Cerebellar nuclear complex (tissue), 1 donor: ENCODE measurements around the gene PRELP.
"Not testable (repeated sequence)": the region's sequence is repeated elsewhere in the genome, so short reads cannot be mapped to it uniquely, and the experiment has no call there.

Experiments
- DNase-seq, 2 experiments: peaks; one replicate each; lab custom pipeline; 2025; lab: John Stamatoyannopoulos, UW

Gene PRELP

DNA sequence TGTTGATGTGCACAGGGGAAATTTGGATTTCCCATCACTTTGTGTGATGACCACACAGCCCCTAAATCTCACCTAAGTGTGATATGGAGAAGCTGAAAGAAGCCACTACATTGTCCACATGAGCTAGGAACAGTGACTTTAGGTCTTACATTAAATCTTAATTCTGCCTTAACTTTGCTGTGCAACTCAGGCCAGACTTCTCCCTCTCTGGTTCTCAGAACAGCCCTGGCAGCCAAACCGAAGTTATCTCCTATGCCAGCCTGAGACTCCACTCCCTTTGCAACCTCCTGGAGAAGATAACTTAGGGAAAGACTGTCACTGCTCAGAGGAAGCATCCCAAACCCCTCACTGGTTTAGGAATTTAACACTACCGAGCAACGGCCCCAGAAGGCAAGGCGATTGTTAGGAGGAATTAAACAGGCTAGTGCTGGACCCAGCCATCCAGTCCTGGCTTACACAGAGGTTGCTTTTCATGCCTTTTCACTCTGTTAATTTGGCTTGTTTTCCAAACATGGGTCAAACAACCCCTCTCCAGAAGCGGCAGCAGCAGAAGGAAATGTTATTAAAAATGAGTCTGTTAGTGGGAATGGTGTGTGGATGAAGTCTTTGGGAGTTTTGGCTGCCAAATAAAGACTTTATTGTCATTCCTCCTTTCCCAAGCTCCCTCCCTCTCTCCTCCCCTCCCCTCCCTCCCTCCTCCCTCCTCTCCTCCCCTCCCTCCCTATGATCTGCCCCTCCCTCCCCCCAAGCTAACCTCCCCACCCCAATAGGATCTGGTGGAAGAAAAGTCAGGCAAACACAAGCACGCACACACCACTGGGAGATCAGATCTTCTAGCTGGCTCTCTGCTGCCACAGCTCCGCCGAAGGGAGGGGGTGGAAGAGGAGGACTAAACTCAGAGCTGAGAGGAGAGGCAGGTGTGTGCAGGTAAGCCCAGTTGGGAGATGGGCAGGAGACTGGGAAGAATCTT is at the start of gene PRELP:
Gene PRELP, plus strand, starts transcription at position 795 of the 970 bp plus-strand sequence. CDS start 7,379 bp downstream, outside the sequence.
- DNase-seq, result no peak

DNA sequence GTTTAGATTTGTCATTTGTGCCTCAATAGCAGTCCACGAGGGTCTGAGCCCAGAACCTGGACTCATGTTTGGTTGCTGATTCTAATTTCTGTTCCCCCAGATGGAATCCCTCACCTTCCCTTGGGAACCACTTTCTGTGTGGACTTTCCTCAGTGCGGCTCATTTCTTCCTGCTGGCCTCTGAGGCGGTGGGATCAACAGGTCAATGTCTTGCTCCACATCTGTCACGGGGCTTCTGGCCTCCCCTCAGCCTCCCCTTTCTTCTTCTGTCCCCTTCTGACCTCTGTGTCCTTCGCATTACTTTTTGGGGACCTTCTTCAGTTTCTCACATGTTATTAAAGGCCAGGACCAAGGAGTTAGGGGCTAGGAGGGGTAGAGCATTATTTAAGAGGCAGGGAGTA is 49.2 kb upstream of the PRELP start:
- no peak for DNase-seq

DNA sequence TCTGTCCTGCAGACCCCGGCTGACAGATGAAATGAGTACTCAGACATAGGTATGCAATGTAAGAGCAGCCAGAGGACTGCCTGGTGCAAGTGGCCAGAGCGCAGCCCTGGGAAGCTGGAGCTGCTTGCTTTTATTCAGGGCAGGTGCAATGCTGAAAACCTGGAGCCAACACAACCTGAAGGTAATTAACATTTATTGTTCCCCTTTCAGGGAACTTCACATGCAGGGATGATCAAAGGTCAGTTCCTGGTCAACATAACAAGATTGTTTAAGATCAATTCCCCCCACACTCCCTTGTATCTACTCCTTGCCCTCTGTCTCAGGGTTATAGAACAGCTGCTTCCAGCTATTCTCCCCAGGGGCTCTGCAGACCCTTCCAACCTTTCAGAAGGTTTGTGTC is 48.7 kb upstream of the PRELP start:
- no peak for DNase-seq

DNA sequence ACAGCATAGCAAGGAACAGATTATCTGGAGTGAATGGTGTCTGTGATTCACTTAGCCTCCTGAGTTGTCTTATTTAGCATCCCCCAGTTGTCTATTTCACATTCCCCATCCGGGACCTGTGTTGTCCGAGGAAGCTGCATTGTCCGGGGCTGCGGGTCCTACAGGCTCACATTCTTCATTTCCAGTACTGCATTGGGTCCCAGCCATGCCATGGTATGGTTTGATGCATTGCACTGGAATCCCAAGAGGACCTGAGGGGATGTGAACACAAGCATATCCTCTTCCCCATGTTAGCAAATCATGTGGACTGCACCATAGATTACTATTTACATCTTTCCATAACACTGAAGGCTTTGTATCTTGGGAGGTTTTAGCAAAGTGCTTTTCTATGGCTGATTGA is 48.2 kb upstream of the PRELP start:
- no peak for DNase-seq

DNA sequence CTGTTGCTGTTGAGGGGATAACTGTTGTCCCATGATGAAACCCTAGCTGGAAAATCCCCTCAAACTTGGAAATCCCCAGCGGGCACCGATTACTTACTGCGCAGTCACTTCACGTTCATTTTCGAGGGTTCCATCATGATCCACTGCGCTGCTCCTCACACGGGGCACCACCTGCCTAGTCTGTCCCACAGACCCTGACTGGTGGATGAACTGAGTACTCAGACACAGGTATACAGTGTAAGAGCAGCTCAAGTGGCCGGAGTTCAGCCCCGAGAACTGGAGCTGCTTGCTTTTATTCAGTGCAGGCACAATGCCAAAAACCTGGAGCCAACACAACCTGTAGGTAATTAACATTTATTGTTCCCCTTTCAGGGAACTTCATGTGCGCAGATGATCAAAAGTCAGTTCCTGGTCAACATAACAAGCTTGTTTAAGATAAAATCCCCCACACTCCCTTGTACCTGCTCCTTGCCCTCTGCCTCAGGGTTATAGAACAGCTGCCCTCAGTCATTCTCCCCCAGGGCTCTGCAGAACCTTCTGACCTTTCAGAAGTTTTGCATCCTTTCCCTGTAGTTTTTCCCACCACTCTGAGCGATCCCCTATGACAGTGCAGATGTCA is 46.5 kb upstream of the PRELP start:
- DNase-seq, result no peak

DNA sequence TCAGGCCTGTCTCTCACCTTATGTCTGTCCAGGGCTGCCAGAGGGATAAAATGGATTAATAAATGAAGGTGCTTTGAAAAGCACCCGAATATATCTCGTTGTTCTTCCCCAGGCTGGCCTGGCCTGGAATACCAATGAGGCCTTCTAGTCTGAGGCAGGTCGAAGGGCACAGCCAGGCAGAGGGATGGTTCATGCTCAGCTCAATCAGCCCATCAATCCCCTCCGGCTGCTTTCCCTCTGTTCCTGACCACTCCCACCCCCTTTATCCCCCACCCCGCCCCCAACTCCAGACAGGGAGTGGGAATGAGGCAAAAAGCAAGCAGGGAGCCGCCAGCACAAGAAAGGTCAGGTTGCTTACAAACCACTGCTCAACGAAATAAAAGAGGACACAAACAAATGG is 40.0 kb upstream of the PRELP start:
- no peak for DNase-seq

DNA sequence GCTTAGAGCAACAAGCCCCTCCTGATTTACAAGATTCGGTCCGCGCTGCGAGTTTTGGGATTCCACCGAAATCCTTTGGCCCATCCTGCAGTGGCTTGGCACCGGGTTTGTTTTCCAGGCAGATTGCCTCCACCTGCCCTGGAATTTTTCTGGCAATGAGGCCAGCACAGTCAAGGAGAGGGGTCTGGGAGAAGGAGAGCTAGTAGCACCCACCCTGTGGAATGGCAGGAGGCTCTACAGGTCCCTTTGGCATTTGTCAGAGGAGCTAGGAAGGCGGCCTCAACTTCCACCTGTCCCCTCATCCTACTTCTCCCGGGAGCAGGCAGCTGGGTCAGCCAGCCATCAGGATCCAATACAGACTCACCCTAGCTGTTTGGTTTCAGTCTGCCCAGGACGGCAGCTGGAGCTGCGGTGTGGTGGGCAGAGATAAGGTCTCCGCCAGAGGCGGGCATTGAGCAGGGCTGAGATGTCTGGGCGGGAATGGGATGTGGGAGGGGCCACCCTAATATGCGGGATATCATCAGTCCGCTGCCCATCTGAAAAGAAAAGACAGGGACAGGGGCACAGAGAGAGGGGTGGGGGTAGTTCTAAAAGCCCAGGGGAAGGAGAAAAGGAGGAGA is 37.8 kb upstream of the PRELP start:
- no peak for DNase-seq

DNA sequence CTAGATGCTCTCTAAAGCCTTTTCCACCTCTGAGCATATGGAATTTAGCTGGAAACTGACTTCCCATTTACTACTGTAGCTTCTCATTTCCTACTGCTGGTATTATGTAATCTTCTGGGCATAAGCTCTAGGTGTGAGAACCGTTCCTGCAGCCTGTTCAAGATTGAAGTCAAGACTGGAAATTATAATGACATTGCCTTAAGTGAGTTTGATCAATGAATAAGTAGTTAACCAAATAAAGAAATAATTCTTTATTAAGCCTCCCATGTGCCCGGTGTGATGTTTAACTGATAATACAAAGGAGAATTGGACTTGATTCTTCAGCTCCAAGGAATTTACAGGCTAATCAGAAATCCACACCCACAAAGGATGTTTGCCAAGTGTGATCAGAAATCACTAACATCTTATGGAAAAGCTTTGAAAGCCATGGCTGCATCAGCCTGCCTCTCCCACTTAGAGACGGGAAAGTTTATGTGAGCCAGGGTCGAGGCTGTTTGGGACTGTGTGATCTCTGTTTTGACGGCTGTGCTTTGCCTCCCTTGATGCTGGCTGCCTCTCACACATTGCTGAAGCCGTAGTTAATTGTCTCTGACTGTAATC is 36.4 kb upstream of the PRELP start:
- DNase-seq, result peak in 1 of 2 experiments; percentile 34

DNA sequence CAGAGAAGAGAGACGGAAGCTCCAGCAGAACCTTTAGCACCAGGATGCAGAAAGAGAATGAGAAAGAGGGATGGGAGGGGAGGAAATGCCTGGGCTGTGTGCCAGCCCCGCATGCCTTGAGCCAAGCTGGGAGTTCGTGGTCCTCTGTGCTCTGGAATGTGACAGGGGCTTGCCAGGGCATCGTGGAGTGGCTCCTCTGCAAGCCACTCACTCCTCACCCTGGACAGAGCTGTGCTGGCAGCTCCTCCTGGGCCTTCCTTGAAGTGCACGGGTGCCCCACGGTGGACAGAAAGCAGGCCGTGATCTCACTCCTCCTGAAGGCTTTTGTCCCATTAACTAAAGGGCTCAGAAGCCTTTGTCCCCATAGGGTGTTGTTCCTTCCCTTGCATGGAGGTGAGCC is 34.8 kb upstream of the PRELP start:
- peak in 1 of 2 experiments; percentile 50 for DNase-seq

DNA sequence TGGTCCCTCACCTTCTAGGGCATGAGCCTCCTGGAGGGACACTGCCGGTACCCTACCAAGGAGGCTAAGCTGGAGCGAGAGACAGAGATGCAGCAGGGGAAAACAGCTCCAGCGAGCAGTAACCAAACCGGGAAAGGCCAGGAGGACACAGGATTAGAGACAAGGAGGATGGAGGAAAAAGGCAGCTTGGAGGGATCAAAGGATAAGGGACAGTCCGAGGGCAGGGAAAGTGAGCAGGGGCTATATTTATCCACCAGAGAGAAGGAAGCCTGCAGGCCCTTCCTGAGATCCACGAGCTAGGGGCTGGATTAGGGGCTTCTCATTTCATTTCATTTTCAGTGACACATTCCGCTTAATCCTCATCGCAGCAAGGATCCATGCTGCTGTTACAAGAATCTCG is 33.8 kb upstream of the PRELP start:
- DNase-seq, result no peak

DNA sequence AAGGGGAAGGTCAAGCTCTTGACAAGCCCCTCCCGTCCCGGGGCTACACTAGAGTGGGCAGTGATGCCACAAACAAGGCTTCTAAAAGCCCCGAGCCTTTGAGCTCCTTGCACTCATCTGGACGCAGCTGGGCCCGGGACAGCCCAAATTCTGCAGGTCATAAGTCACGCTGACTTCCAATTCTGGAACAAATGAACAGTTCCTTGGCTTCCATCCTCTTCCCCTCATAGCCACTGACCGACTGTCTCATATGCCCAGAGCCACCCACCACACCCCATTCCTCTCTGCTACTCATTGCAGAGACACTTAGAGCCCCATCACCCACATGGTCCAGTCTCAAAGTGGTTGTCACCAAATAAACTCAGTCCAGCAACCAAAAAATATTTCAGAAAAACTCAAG is 32.8 kb upstream of the PRELP start:
- no peak for DNase-seq

DNA sequence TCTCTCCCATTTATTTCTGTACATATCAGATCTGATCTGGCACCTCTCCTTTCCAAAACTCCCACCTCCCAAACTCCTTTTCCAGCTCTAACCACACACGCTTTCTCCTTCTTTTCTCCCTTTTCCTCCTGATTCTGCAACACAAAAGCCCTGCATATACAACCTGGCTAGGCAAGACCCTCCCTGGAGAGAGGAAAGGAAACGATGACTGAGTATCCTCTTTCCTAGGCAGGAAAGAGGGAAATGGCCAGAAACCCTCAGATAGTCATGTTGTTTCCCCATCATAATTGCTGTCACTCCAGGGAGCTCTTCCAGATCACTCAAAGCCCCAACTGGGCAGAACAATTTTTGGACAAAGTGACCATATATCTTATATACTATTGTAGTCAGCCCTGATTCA is 32.3 kb upstream of the PRELP start:
- no peak for DNase-seq

DNA sequence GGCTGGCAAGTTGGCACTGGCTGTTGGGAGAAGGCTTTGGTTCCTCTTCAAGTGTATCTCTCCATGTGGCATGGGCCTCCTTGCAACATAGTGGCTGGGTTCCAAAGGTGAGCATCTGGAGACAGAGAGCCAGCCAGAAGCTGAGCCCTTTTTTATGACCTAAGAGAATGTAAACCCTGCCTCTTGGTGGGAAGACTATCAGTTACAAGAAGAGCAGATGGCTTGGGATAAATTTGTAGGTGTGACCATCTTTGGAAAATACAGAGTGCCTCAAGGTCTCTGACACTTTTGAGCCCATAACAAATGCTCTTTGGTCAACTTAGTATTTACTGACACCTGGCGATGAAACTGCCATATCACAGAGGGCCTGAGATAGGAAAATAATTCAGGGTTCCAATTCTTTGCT is 31.4 kb upstream of the PRELP start:
- no peak for DNase-seq

DNA sequence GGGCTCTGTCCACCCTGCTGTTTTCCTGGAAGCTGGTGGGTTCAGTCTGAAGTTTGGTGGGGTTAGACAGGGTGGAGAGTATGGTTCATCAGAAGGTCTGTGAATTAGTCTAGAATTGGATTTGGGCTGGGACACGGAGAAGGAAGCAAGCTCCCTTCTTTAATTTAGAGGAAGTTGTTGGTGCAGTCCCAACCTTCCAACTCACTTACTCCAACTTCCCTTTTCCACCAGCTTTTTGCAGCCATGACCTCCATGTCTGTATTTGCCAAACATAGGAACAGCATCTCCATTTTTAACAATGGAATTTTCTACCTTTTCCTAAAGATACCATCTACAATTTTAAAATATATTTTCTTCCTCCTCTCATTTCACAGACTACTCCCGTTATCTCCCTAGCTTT is 28.5 kb upstream of the PRELP start:
- DNase-seq, result no peak

DNA sequence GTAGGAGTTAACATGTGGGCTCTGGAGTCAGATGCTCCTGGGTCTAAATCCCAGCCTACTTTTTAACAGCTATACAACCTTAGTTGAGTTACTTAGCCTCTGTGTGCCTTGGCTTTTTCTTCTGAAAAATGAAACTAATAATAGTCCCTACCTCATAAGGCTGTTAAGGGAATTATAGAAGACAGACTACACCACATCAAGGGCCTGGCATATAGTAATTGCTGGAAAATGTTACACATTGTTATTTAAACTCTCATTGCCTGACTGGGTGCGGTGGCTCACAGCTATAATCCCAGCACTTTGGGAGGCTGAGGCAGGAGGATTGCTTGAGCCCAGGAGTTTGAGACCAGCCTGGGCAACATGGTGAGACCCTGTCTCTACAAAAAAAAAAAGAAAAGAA is 28.0 kb upstream of the PRELP start:
- not testable (repeated sequence) for DNase-seq

DNA sequence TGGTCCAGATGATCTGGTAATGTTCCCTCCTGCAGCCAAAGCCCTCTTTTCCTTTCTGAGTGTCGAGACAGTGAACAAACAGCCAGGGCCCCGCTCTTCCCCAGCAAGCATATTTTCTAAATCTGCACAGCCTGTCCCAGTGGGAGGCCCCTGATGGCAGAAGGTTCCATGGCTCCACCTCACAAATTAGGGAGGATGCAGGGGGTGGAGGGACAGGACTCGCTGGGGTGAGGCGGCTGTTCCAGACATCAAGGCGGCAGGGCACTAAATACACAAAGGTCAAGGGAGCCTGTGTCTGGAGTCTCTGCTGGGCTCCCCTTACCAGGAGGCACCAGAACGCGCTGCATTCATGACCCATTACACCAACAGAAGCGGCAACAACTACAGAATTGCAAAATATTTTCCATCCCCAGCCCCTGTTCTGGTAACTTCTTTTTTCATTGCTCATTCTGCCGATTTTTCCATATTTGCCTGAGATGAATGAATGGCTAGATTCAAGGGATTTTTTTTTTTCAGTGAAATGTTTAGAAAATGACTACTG is 27.0 kb upstream of the PRELP start:
- DNase-seq, result peak in 1 of 2 experiments; percentile 55

DNA sequence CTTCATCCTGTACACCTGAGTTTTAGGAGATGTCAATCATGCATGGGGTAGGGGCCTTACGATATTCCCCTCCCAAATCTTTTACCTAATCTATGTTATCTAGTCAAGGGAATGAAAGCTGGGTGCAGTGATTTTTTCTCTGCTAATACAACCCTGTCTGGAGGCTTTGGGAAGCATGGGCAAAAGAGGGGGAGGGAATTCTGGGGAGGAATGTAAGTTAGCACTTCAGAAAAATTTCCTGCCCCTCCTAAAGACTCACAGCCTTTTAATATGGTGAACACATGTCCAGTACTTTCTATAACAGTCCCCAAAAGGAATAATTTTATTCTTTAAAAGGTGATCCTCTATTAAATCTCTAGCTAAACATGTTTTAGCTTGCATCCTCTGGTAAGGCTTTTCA is 25.6 kb upstream of the PRELP start:
- no peak for DNase-seq

DNA sequence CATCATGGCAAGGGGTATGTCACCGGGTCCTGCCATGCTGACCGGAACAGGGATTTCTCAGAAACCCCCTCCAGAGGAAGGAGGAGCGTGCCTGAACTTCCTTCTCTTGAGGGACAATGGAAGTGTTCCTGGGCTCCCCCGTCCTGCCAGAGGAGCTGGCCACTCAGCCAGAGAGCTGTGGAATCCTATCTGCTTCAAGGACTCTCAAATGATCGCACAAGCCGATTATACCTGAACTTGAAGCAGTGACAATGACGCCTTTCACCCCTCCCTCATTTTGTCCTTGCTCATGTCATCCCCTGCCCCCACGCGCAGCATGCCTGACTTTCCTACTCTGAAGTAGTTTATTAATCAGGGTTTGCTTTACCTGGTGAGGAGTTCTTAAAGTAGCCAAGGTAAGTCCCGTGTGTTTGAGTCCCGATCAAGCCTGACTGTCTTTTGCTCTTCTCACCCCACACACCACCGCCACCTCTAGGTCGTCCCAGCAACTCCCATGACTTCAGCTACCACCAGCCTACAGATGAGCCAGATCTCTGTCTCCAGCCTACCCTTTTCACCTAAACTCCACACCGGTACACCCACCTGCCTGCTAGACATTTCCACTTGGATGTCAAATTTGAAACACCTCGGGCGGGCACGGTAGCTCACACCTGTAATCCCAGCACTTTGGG is 25.0 kb upstream of the PRELP start:
- no peak for DNase-seq

DNA sequence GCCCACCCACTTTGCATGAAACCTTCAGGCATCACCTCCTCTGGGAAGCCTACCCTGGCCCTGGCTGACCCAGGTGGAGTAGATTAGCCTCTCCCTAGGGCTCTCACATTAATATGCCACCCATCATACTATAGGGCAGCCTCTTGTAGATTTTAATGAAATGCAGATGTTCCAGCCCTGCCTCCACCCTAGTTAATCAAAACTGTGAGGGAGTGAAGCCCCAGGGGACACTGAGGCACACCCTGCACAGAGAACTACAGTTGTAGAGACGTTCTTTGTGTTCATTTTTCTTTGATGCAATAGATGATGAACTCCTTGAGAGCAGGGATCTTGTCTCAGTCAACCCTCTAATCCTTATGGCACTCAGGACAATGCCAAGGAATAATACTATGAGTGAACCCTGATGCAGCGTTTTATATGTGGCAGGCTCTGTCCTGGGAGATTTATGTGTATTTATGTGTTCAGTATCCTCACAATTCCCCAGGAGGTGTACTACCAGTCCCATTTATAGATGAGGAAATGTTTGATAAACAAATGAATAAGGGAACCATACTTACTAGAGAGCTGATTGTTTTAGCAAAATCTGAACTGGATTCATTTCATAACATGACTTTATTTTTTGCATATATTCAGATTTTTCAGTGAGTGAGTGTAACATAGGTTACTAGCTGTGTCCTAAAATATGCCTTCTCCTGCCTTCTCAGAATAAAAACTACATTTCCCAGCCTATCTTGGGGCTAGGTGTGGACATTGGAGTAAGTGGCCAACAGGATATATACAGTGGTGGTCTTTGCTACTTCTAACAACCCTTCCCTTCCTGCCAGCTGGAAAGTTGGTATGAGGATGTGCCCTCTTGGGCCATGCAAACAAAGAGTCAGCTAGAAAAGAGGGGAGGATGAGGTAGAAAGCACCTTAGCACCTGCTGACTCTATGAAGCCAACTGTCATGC is 23.5 kb upstream of the PRELP start:
- no peak for DNase-seq

DNA sequence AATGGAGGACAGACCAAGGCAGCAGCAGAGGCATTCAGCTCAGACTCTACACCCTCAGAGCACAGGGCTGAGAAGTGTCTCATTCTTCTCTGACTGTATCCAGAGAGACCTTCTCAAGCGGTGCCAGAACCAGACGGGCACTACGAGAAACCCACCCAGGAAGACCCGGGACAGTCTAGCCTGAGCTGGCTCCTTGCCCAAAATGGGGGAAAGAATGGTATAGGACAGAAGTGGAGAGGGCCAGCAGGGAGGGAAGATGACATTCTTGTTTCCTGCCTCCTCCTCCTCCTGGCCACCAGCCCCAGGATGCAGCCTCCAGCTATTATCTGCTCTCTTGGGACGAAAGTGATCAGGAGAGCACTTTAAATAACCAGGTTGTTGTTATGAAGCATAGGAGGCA is 22.6 kb upstream of the PRELP start:
- no peak for DNase-seq

DNA sequence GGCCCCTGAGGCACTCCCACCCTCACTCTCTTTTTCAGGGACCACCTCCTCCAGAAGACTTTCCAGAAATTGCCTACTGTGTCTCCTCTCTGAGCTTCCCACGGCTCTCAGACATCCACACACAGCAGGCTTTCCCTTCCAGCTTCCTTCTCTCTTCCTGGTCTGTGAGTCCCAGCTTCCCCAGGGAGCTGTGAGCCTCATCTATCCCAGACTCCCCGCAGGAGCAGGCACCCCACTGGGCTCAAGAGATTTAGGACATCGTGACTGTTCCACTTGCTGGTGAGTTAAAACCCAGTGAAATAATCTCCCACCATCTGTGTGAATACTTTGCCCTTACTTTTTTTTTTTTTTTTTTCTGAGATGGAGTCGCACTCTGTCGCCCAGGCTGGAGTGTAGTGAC is 22.0 kb upstream of the PRELP start:
- DNase-seq, result no peak
